Activated gamma-delta T cell (primary cell): Measurements from ENCODE around the gene CDC42EP4.

Source experiments
- DNase-seq: peaks from one replicate; lab custom pipeline; 2025; lab: John Stamatoyannopoulos, UW

The CDC42EP4 gene

GRCh38 chr17:73301369-73301768 lies 10.4 kb downstream of the CDC42EP4 start:
- DNase-seq = no peak

GRCh38 chr17:73300392-73300791 lies 11.4 kb downstream of the CDC42EP4 start:
- no peak for DNase-seq

DNA sequence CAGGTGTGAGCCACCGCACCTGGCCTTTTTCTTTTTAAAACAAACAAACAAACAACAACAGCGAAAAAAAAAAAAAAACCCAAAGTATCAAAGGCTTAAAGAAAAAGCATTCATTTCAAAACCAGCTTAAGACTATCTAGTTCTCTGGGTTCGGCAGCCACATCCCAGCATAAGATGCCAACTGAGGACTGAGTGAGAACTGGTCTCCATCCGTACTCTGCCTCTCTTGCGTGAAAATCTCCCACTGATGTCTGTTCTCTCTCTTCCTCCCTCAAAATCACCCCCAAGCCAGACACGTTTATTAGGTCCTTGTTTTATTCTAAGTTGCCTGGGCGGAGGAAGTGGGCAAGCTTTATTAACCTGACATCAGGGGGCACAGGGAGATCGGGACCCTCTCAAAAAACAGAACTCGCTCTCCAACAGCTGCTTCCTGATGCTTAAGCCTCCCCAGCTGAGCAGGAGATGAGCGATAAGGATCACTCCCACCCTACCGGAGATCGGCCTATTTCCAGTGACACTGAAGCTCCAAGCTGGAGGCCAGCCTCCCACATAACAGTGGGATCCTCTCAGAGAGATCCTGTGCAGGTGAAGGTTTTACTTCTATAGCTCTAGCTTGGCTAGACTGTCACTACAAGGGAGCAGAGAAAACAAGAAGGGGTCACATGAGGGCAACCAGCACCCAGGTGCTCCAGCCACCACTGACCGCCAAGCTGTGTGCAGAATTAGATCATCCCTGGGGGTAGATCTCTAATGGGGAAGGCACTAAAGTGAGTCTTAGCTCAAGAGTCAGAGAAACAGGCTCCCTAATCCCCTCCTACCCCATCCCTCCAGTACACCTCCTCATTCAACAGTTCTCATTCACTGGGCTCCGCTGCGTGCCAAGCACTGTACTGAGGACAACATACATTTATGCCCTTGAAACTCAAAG lies 13.6 kb downstream of the CDC42EP4 start:
- DNase-seq = no peak

DNA sequence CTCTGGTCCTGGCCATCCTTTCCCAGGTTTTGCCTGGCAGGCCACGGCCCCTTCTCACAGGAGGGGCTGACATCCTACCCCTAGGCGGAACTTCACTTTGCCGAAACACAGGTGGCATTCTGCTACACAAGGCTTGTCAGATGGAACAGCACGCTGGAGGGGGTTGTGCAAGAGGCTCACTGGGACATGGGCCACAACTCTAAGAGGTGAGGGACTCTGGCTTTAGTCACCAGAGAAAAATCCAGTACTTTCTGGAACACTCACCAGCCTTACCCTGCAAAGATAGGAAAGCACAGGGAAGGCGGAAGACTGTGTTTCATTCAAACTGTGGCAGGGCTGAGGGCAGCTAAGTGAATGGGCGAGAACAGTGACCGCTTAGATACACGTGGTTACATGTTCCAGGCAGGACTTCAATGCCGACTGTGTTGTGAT lies 18.3 kb downstream of the CDC42EP4 start:
- no peak for DNase-seq

DNA sequence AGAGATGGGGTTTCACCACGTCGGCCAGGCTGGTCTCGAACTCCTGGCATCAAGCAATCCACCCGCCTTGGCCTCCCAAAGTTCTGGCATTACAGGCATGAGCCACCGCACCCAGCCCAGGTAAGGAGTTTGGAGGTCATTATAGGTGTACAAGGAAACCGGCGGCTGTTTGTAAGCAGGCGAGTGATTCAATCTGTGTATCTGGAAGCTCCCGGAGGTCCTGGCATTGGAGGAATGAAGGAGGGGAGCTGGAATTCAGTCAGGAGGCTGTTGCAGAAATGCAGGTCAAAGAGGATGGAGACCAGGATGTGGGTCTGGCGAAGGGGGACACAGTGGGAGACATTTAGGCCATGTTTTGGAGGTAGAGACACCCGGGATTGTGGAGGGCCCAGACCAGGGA lies 18.8 kb downstream of the CDC42EP4 start:
- DNase-seq = no peak

DNA sequence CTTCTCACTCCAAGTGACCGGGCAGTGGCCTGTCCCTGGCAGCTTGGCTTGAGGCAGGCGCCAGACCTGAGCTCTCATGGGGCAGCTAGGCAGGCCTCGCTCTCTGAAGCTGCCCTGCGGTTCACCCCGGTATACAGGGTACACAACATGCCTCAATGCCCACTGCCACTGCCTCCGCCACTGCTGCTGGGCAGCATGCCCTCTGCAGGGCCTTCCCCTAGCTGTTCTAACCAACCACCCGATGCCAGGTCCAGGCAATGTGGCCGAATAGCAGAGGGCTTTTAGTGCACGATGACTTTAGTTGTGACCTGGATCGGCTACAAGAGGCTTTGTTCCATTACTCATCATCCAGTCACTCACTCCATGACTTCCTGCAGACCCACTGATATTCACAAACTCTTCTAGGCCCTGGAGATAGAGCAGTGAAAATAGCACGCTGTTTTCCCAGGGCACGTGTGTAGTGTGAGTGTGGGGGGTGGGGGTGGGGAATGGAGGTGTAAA lies 19.7 kb downstream of the CDC42EP4 start:
- DNase-seq = no peak

GRCh38 chr17:73291260-73291801 lies 20.5 kb downstream of the CDC42EP4 start:
- no peak for DNase-seq

DNA sequence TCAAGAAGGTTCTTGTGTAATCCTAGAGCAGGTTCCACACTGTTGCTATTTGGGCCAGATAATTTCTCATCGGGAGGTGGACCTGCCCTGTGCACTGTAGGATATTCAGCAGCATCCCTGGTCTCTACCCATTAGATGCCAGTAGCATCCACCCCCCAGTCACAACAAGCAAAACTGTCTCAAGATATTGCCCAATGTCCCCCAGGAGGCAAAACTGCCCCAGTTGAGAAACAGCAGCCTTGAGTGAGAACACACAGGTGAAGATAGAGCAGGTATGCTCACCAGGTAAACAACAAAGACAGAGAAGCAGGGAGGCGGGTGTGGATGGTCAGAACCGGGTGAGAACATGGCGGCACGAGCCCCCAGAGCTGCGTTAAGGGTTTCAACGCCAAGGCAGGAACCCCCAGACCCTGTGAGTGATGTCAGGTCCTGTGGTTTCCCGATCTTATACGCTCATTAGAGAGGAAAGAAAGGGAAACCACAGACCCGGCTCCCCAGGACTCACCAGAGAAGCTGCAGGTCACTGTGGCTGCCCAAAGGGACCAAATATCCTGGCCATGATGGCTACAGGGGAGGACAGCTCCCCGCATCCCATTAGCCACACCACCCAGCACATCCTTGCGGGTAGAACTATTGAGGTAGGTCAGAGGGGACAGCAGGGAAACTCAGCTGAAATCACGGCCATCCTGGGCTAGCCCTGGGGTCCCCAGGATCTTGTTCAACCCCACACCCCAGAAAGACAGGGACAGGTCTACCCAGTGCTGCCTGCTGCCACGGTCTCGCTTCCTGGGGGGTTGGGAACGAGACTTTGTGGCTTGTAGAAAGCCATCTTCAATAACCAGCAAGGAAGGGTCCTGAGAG lies 21.2 kb downstream of the CDC42EP4 start:
- no peak for DNase-seq

DNA sequence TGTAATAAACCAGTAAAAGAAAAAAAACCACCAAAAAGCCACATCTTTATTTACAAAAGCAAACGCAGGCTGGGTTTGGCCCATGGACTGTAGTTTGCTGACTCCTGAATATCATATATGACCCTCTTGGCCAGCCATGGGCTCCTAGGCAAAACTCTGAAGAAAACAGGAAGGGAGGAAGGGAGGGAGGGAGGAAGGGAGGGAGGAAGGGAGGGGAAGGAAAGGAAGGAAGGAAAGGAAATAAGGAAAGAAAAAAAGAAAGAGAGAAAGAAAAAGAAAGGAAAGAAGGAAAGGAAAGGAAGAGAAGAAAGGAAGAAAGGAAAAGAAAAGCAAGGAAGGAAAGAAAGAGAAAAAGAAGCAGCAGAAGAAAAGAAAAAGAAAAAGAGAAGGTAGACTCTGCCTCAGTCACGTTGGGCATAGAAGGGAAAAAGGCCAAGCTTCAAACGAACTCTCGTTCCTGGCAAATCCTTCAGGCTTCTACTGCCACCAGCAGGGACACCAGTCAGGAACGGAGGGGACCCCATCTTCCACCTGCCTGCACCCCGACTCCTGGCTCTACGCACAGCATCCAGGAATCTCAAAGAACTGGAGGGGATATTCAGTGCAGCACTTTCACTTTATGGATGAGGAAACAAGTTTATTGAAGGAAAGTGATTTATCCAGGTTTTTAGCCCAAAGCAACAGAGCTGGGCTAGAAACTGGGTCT lies 22.1 kb downstream of the CDC42EP4 start:
- DNase-seq = no peak

GRCh38 chr17:73288534-73289302 lies 23.1 kb downstream of the CDC42EP4 start:
- no peak for DNase-seq

- no peak for DNase-seq
Measured at GRCh38 chr17:73286863-73287296, 24.9 kb downstream of the CDC42EP4 start.

DNA sequence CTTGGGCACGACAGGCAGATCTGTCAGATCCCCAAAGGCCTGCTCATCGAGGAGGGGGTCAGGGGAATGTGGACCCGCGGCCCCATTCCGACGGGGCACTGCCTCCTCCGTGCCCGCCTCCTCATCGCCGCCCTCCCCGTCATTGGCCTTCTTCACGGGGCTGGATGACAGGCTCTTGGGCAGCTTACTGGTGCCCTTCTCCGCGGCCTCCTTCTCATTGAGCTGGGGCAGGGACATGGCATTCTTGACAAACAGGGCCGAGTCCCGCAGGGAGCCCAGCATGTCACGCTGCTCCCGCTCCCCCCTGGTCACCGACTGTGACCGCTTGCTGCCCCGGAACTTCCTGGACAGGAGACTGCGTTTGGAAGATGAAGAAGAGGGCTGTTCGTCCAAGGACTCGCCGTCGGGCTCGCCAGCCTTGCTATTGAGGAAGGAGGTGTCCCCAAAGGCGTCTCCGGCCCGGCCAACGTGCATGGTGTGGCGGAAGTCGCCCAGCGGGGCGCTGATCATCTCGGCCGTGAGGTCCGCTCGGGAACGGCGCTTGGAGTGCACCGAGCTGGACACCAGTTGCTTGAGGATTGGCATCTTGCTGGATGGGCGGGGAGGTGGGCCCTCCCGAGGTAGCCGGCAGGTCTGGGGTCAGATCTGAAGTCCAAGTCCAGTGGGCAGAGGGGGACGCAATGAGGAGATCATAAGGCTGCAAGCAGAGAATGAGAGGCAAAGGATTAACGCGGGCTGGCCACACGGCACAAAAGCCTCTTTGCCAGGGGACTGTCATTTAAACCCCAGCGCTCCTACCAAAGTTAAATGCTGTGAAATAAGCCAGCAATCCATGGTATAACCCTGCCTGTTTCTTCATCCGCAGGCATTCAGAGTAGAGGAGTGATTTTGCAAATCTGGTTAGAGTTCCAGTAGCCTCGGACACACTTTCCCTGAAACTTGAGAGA lies 25.6 kb downstream of the CDC42EP4 start:
- no peak for DNase-seq

DNA sequence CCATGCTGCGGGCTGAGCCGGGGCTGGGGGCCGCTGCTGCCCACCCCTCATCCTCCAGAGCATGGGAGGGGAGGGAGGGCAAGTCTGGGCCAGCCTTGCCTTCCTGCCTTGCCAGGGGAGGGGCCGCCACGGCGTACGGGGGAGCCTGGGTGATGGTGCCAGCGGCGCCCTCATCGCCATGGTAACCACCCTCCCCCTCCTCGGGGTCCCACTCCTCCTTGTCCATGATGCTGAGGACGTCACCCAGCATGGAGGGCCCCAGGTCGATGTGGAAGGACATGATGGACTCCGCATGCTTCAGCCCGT lies 26.2 kb downstream of the CDC42EP4 start:
- no peak for DNase-seq

DNA sequence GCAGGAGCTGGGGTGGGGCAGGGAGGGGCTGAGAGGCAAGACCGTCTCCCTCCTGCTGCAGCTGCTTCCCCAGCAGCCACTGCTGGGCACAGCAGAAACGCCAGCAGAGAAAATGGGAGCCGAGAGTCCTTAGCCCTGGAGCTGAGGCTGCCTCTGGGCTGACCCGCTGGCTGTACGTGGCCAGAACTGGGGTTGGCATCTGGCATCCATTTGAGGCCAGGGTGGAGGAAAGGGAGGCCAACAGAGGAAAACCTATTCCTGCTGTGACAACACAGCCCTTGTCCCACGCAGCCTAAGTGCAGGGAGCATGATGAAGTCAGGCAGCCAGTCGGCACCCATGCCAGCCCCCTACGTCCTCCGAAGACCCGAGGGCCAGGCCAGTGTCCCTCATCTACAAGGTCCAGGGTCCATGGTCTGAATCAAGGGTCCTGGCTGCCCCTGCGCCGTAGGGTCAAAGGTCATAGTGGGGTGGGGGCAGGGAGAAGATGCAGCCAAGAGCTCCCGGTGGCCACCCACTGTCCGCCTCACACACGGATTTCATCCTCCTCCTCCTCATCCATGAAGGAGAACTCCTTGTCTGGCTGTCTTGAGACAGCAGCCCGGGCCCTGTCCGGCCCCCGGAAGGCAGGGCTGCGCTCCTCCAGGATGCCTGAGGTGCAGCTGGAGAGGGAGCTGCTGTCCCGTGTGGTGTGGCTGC lies 26.7 kb downstream of the CDC42EP4 start:
- DNase-seq = no peak

- DNase-seq = no peak
Measured at GRCh38 chr17:73284354-73284753, 27.4 kb downstream of the CDC42EP4 start.

- DNase-seq = no peak
Measured at GRCh38 chr17:73283841-73284282, 27.9 kb downstream of the CDC42EP4 start.

GRCh38 chr17:73283250-73283649 lies 28.6 kb downstream of the CDC42EP4 start:
- DNase-seq = no peak

- DNase-seq = no peak
Measured at GRCh38 chr17:73282629-73283028, 29.2 kb downstream of the CDC42EP4 start.

GRCh38 chr17:73281928-73282327 lies 29.9 kb downstream of the CDC42EP4 start:
- DNase-seq = no peak
